Transverse colon (tissue), 4 donors: ENCODE data around the gene CLIC5. TPM values are rescaled to one million over a fixed set of nuclear protein-coding genes. Genes with fewer than 3 reads are reported as not detected.

Experiments
- DNase-seq: peaks from one replicate; pipeline ENCODE4 v3.0.0-alpha.2; 2019
- H3K27ac ChIP-seq, 4 donors: fragments of 200-600 bp; sonication (generic); 2 replicates each; pipeline ENCODE4 v1.5.1; 2016 to 2018; ENCODE audit warnings: inconsistent platforms in 4 of 4
- H3K27me3 ChIP-seq: fragments of 200-600 bp; sonication (generic); 2 replicates; pipeline ENCODE4 v1.5.1; 2017; ENCODE audit warnings: inconsistent platforms
- H3K36me3 ChIP-seq, 4 donors: fragments of 200-600 bp; sonication (generic); 2 replicates each; pipeline ENCODE4 v1.5.1; 2017 to 2019; ENCODE audit warnings: inconsistent platforms in 4 of 4
- H3K4me1 ChIP-seq, 4 donors: fragments of 200-600 bp; sonication (generic); 2 replicates each; pipeline ENCODE4 v1.5.1; 2017 to 2020; ENCODE audit warnings: inconsistent platforms in 4 of 4
- H3K4me3 ChIP-seq, 4 donors: fragments of 200-600 bp; sonication (generic); 1 replicate in 1 of 4; 2 replicates in 3 of 4; pipeline versions ENCODE4 v1.5.1 to v1.6.1; 2017 to 2019; ENCODE audit warnings: inconsistent platforms in 4 of 4
- H3K9me3 ChIP-seq, 2 donors: fragments of 200-600 bp; sonication (generic); 2 replicates each; pipeline ENCODE4 v1.5.1; 2017 to 2019; ENCODE audit warnings: inconsistent platforms in 2 of 2
- EP300 ChIP-seq: sonication (generic); formaldehyde crosslinking; IDR thresholded peaks from one replicate; pipeline ENCODE4 v1.6.1; 2017; ENCODE audit warnings: antibody characterized with exemption, low read depth
- POLR2A ChIP-seq: fragments of 450-650 bp; IDR thresholded peaks from one replicate; pipeline ENCODE4 v1.6.1; 2016; ENCODE audit warnings: antibody characterized with exemption, mild to moderate bottlenecking, moderate library complexity
- POLR2AphosphoS5 ChIP-seq, 3 donors: sonication (generic); formaldehyde crosslinking; IDR thresholded peaks; one replicate each; pipeline ENCODE4 v1.6.1; 2016; ENCODE audit warnings: antibody characterized with exemption in 3 of 3
- WGBS, 2 donors: methylation state at CpG; one replicate each; pipeline ENCODE4 v1.1.5; 2018; ENCODE audit warnings: low coverage in 1 of 2; 5-methylcytosine and 5-hydroxymethylcytosine counted together
- in situ Hi-C, 4 donors: fragments of 200-750 bp; cut with MboI; loops; one replicate each; pipeline versions ENCODE4 v1.15.0 to v1.15.1; 2017; ENCODE audit warnings: low sequenced_read_pairs in 3 of 4, low pct_ligation_motif_present in 1 of 4, low pct_unique_long_range_greater_than_20kb in 1 of 4
- intact Hi-C: fragments of 100-400 bp; cut with DNase I; formaldehyde crosslinking; loops from one replicate; pipeline ENCODE4 v1.15.1; 2023; ENCODE audit warnings: low total_unique reads
- total RNA-seq, 4 donors: library from RNA; depleted of rRNA; stranded (reverse); fragments of >200 nt; gene quantifications; one replicate each; pipeline ENCODE4 v1.1.0, GENCODE V29; 2016
- TF ChIP-seq, protein P1 (sequence below), 5 experiments: fragments of 200-600 bp in 3 of 5; fragments of 450-650 bp in 2 of 5; sonication (generic) in 3 of 5; IDR thresholded peaks; 1 replicate in 2 of 5; 2 replicates in 3 of 5; pipeline ENCODE4 v1.5.1; 2016 to 2017; ENCODE audit warnings: antibody characterized with exemption in 5 of 5, inconsistent platforms in 3 of 5, mild to moderate bottlenecking in 2 of 5, moderate library complexity in 1 of 5

The CLIC5 gene
- total RNA-seq, 4 donors from 2014 or later: 5.0 to 222 (median 149) TPM

DNA sequence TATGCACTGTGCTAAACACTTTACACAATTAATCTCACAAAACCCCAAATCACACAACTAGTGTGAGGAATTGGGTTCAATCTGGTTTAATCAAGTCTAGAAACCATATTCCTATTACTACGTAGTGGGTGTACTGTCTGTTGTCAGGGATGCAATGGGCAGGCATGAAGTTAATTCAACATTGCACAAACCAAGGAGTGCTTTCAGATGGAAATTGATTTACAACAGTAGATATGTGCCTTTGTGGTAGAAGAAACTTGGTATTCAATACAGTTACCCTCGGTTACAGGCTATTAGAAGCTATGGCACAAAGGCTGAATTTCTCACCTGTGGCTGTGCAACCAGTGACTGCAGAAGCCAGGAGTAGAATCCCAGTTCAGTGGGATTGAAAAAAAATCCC lies 157.8 kb downstream of the CLIC5 start:
- WGBS, 2 donors: 73 to 88% methylated on average over 2 of the region's 2 CpGs
- Histone ChIP-seq H3K27me3 (no peaks in the 10 kb centered on the region), H3K27ac (no peak overlapping the region), H3K9me3 (no peaks in the 10 kb centered on the region), H3K36me3 (no peaks in the 10 kb centered on the region), H3K4me1 (no peaks in the 10 kb centered on the region), H3K4me3 (no peak overlapping the region)
- DNase-seq: no peak
- TF ChIP-seq POLR2AphosphoS5 (IDR thresholded peaks at IDR 0.05): no peak
- TF ChIP-seq, protein P1, sequence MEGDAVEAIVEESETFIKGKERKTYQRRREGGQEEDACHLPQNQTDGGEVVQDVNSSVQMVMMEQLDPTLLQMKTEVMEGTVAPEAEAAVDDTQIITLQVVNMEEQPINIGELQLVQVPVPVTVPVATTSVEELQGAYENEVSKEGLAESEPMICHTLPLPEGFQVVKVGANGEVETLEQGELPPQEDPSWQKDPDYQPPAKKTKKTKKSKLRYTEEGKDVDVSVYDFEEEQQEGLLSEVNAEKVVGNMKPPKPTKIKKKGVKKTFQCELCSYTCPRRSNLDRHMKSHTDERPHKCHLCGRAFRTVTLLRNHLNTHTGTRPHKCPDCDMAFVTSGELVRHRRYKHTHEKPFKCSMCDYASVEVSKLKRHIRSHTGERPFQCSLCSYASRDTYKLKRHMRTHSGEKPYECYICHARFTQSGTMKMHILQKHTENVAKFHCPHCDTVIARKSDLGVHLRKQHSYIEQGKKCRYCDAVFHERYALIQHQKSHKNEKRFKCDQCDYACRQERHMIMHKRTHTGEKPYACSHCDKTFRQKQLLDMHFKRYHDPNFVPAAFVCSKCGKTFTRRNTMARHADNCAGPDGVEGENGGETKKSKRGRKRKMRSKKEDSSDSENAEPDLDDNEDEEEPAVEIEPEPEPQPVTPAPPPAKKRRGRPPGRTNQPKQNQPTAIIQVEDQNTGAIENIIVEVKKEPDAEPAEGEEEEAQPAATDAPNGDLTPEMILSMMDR (IDR thresholded peaks at IDR 0.05): no peak
- TF ChIP-seq POLR2A: no peak
- TF ChIP-seq EP300: no peak
- in situ Hi-C loops (no loop called here), intact Hi-C loops (no loop called here)

DNA sequence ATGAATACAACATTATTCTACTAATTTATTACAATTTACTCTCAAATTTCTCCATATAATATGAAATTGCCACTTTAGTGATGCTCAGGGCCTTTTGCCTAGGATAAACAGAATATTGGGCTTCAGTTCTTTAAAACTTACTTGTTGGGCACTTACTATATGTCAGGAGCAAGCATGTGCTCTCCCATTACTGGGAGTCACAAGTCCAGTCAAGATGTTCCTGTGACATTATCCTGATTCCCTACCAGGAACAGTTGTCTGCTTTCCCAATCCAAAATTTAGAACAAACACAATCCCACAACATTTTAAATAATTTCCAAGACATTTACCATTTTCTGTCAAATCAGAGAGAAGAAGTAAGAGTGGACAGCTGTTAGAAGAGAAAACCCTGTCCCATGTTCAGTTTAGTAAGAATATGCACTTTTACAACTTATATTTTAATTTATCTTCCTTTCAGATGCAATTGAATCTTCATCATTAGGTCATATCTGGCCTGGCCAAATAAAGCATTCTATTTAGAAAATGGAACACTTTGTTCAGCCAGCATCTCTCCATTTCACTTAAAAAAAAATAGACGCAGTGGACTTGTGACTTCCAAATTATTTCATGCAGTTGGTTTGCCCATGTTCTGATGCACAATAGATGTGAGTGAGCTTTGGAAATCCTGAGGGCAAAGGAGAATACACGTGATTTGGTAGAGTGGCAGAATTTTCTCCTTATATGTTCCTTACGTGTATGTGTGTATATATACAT lies 159.8 kb downstream of the CLIC5 start:
- Histone ChIP-seq H3K27me3 (no peaks in the 10 kb centered on the region), H3K4me1 (no peaks in the 10 kb centered on the region), H3K27ac (no peak overlapping the region), H3K9me3 (no peaks in the 10 kb centered on the region), H3K4me3 (no peak overlapping the region), H3K36me3 (no peaks in the 10 kb centered on the region)
- no peak for TF ChIP-seq EP300
- TF ChIP-seq, protein P1 (IDR thresholded peaks at IDR 0.05): no peak
- no peak for TF ChIP-seq POLR2AphosphoS5 (IDR thresholded peaks at IDR 0.05)
- no peak for TF ChIP-seq POLR2A
- WGBS, 2 donors: 86 to 88% methylated on average over 3 of the region's 3 CpGs
- intact Hi-C loops (no loop called here), in situ Hi-C loops (no loop called here)
- DNase-seq: no peak

DNA sequence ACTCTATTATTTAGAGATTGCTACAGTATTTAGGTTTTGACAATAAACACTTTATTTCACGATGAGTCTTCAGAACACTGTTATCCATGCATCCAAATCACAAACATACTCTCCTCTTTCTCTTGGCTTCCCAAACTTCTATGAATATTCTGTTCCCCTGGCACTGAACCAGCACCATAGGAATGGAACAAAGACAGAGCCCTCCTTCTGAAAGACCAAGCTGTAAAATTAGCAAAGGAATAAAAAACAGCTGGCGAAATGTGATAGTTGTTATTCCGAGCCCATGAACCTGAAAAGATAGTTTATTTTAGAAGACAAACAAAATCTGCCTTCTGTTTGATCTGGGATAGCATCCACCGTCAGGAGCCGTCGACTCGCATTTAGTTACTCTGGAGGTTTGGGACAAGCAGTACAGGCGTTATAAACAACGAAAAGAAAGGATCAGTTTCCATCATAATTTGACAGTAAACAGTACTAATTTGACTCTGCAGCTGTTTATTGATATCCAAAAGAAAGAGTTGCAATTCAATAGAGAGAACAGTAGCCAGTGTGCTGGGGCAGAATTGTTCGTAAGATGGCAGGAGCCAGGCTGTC lies 161.4 kb downstream of the CLIC5 start:
- H3K4me1 ChIP-seq: no peaks in the 10 kb centered on the region
- H3K27me3 ChIP-seq: no peaks in the 10 kb centered on the region
- intact Hi-C loops: no loop called here
- H3K36me3 ChIP-seq: no peaks in the 10 kb centered on the region
- 61 to 70% methylated on average over 9 to 10 of the region's 10 CpGs for WGBS, 2 donors
- H3K4me3 ChIP-seq: no peak overlapping the region
- DNase-seq: no peak
- H3K27ac ChIP-seq: peak overlapping the region in 1 of 4 donors; percentile 5
- in situ Hi-C loops: no loop called here
- TF ChIP-seq POLR2A: no peak
- no peak for TF ChIP-seq EP300
- TF ChIP-seq POLR2AphosphoS5 (IDR thresholded peaks at IDR 0.05): no peak
- TF ChIP-seq, protein P1 (IDR thresholded peaks at IDR 0.05): no peak
- no peaks in the 10 kb centered on the region for H3K9me3 ChIP-seq

DNA sequence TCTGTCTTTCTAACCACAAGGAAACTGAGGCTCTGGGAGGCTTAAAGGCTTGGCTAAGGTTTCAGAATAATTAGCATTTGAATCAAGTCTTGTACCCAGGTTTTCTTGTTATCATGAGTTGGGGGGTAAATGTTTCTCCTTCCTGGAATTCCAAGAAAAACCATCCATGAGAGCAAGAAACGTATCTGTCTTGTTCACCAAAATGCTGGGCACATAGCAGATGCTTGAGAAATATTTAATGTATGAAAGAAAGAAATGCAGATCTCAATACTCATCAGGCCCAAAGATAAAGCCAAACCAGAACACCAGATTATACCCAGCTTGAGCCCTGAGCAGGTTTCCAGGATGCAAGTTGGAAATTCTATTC lies 164.6 kb downstream of the CLIC5 start:
- Histone ChIP-seq H3K9me3 (no peaks in the 10 kb centered on the region), H3K36me3 (no peaks in the 10 kb centered on the region), H3K4me3 (no peak overlapping the region), H3K27me3 (no peaks in the 10 kb centered on the region), H3K4me1 (no peaks in the 10 kb centered on the region), H3K27ac (no peak overlapping the region)
- TF ChIP-seq EP300 (no peak), POLR2AphosphoS5 (IDR thresholded peaks at IDR 0.05) (no peak), POLR2A (no peak)
- TF ChIP-seq, protein P1 (IDR thresholded peaks at IDR 0.05): no peak
- in situ Hi-C loops (no loop called here), intact Hi-C loops (no loop called here)
- DNase-seq: no peak
- whole genome bisulfite sequencing, 2 donors: 70 to 82% methylated on average over 1 of the region's 1 CpG
